LNCaP clone FGC (cell line): ENCODE results near the gene CORO2B.

ENCODE experiments used
- DNase-seq: peaks from one replicate; pipeline ENCODE4 v3.0.0-alpha.2; 2011; ENCODE audit warnings: low read depth
- H3K4me3 ChIP-seq: 2 replicates; pipeline ENCODE4 v1.5.1; 2011; ENCODE audit warnings: mild to moderate bottlenecking, low read depth, low read length, control low read depth
- TF ChIP-seq, protein P1 (sequence below): IDR thresholded peaks from 2 replicates; pipeline ENCODE4 v1.5.1; 2012; ENCODE audit warnings: mild to moderate bottlenecking; ENCODE audit not compliant: control insufficient read depth, insufficient read depth; ENCODE audit errors: extremely low read depth

The CORO2B gene

GRCh38 chr15:68710536-68710935, 131.7 kb downstream of the CORO2B start:
- TF ChIP-seq, protein P1, sequence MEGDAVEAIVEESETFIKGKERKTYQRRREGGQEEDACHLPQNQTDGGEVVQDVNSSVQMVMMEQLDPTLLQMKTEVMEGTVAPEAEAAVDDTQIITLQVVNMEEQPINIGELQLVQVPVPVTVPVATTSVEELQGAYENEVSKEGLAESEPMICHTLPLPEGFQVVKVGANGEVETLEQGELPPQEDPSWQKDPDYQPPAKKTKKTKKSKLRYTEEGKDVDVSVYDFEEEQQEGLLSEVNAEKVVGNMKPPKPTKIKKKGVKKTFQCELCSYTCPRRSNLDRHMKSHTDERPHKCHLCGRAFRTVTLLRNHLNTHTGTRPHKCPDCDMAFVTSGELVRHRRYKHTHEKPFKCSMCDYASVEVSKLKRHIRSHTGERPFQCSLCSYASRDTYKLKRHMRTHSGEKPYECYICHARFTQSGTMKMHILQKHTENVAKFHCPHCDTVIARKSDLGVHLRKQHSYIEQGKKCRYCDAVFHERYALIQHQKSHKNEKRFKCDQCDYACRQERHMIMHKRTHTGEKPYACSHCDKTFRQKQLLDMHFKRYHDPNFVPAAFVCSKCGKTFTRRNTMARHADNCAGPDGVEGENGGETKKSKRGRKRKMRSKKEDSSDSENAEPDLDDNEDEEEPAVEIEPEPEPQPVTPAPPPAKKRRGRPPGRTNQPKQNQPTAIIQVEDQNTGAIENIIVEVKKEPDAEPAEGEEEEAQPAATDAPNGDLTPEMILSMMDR, result no peak
- H3K4me3 ChIP-seq, result no peak overlapping the region
- no peak for DNase-seq

- no peak for DNase-seq
- H3K4me3 ChIP-seq, result no peak overlapping the region
- TF ChIP-seq, protein P1, result no peak
Observed at GRCh38 chr15:68711406-68711805, 132.6 kb downstream of the CORO2B start.

DNA sequence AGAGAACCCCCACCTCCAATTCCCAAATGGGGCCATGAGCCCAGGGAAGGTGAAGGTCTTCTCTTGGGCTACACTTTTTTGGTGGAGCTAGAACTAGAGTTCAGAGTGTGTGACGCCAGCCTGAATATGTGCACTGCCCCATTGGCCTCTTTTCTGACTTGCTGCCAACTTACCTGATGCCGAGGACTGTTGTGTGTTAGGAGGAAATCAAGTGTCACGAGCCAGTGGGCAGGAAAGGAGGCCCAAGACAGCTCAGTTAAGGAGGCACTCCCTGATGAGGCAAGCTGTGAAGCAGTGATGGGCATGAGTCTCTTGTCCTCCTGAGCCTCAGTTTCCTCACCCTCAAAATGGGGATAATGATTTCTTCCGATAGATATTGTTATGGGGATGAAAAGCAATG, 134.1 kb downstream of the CORO2B start:
- H3K4me3 ChIP-seq, result no peak overlapping the region
- TF ChIP-seq, protein P1, result no peak
- no peak for DNase-seq

DNA sequence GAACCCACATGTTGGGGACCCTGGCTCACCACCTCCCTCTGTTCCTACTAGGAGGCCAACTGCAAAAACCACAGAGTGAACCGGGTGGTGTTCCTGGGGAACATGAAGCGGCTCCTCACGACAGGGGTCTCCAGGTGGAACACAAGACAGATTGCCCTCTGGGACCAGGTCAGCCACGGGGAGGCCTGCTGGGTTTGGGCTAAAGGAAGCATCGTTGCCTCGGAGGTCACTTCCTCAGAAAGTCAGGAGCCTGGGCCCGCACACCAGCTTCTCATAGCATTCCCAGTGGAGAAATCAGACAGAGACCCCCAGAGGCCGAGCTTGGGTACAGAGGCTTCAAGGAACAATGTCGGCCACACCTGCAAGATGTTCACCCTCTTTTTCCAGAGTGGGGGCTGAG, 135.1 kb downstream of the CORO2B start:
- no peak for DNase-seq
- H3K4me3 ChIP-seq, result no peak overlapping the region
- TF ChIP-seq, protein P1, result no peak

DNA sequence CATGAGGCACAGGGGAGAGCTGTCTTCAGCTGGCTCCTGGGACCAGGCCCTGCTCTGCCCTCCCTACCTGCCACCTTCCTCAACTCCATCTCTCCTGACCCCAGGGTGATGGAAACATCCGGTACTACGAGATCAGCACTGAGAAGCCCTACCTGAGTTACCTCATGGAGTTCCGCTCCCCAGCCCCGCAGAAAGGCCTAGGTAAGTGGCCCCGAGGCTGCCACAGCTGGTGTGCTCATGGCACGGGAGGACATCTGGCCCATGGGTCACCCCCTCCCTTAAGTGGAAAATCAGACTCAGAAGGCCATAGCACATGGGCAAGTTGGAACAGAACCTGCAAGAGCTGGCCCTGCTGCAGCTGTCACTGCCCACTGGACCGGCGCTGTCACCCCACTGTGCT, 136.3 kb downstream of the CORO2B start:
- no peak overlapping the region for H3K4me3 ChIP-seq
- TF ChIP-seq, protein P1, result no peak
- DNase-seq, result no peak

- TF ChIP-seq, protein P1, result no peak
- H3K4me3 ChIP-seq, result no peak overlapping the region
- DNase-seq, result no peak
Observed at GRCh38 chr15:68717951-68718350, 139.2 kb downstream of the CORO2B start.

GRCh38 chr15:68718468-68718867, 139.7 kb downstream of the CORO2B start:
- TF ChIP-seq, protein P1, result no peak
- H3K4me3 ChIP-seq, result no peak overlapping the region
- no peak for DNase-seq
